GM10266 (cell line): ENCODE data around the gene RYR2.
"Not testable (repeated sequence)": the region's sequence is repeated elsewhere in the genome, so short reads cannot be mapped to it uniquely, and the experiment has no call there.

Source experiments
- DNase-seq: peaks from one replicate; pipeline ENCODE4 v3.0.0; 2012; ENCODE audit errors: extremely low spot score
- CTCF ChIP-seq: IDR thresholded peaks from 2 replicates; pipeline ENCODE4 v1.5.1; 2012; ENCODE audit warnings: mild to moderate bottlenecking, low read depth; ENCODE audit not compliant: control insufficient read depth, insufficient read depth; ENCODE audit errors: missing control alignments

RYR2 gene

GRCh38 chr1:237578540-237578939, 536.6 kb downstream of the RYR2 start:
- no peak for TF ChIP-seq CTCF
- DNase-seq, result no peak

- DNase-seq, result no peak
- no peak for TF ChIP-seq CTCF
Measured at GRCh38 chr1:237580726-237581125, 538.7 kb downstream of the RYR2 start.

GRCh38 chr1:237583270-237583669, 541.3 kb downstream of the RYR2 start:
- no peak for DNase-seq
- no peak for TF ChIP-seq CTCF

GRCh38 chr1:237583756-237584155, 541.8 kb downstream of the RYR2 start:
- TF ChIP-seq CTCF, result no peak
- DNase-seq, result no peak

GRCh38 chr1:237590386-237590785, 548.4 kb downstream of the RYR2 start:
- DNase-seq, result no peak
- TF ChIP-seq CTCF, result no peak

GRCh38 chr1:237591353-237591752, 549.4 kb downstream of the RYR2 start:
- DNase-seq, result no peak
- TF ChIP-seq CTCF, result no peak

GRCh38 chr1:237603036-237603568, 561.1 kb downstream of the RYR2 start:
- DNase-seq, result not testable (repeated sequence)

- no peak for TF ChIP-seq CTCF
- no peak for DNase-seq
Measured at GRCh38 chr1:237608433-237608832, 566.4 kb downstream of the RYR2 start.
